Measurements from ENCODE around the gene CDPF1.

CDPF1 gene

DNA sequence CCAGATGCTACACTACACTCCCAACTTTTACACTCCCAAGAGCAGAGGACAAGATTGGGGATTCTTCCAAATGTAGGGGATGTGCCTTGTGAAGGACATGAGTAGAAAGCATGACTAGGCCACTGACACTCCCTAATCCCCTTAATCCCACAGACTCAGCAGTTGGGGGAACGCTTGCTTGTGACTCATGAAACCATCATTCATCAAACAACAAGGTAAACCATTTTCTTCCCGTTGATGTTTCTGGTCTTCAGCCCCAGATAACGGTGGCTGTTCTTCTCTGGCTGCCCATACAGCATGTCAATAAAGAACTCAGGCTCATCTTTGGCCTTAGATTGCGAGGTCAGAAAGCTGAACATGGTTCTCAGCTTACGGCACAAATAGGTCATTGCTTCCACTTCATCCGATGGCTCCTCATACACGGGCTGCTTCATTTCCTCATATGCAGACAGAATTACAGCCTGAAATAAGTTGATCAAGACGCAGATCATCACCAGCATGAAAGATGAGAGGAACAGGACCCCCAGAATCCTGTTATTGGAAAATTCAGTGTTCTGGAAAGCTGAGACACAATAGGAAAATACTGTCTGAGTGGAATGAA is 6.4 kb upstream of the CDPF1 start:
- no peak for DNase-seq

DNA sequence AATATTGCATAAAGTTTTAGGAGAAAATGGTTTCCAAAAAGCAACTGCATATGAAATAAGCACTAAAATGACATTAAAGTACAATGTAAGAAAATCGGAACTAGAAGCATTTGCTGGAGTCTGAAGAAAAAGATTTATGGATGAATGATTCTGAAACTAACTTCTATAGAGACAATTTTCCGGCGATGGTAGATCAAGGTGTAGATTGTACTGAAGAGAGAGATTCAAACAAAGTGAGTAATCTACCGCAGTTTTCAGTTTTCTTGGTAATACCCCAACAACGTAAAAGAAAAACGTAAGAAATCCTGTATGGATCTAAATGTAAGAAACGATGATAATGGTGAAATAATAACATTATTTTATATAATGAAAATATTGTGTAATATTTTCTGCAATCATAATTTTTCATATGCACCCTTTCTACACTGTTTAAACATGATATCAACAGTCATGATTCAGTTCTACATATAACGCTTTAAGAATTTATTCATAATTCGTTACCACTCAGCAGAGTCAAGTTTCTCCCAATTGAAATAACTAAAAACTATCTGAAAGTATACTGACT is 1.8 kb upstream of the CDPF1 start:
- no peak for DNase-seq

DNA sequence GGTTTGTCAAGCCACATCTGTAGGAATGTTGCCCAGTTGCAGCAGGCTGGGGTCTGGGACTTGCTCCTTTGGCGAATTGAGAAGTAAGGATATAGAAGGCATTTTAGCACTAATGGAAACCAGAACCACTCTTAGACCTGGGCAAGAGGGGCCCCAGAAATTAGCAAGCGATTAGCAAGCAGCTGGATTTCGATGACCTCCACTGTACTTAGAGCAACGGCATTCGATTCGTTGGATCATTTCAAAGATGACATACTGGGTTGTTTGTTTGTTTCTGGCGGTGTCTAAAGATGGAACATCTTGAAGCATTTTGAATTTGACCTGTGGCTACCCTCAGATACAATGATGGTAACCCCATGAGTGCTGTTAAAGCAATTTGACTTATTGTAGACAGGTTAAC is 1.2 kb upstream of the CDPF1 start:
- DNase-seq, result no peak

DNA sequence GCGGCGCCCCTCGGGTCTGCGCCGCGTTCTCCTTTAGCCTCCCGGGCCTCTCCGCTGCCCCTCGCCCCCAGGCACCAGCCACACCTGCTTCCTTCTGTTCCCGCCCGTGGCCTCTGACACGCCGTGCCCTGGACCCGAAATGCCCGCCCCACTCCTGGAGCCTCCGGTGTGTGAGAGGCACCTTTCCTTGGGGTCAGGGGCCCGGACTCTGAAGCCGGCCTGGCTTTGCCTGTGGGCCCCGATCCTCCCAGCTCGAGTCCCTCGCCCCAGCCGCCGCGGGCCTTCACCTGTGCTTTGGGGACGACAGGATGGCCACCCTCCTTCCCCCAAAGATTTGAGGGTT is 661 bp upstream of the CDPF1 start:
- peak; percentile 58 for DNase-seq

DNA sequence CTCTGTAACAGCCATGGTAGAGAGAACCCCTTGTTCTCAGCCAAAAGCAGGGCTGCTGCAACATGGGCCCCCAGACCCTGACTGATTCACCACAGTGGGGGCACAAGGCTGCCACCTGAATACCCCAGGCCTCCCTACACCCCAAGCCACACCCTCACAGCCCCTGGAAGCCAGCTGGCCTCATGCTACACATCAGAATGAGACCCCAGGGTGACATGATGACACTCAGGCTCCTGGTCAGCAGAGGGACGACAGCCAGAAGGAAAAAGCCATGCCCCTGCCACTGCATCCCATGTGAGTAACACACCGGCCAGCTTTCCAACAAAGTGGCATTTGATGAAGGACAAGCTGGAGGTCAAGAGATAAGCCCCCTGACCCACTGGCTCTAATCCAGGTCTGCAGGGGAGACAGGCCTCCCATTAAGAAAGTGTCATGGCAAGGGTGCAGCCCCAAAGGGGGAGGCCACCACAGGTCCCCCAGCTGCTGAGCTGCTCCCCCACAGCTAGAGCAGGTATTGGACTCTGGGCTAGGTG is 2.6 kb downstream of the CDPF1 start:
- no peak for DNase-seq

DNA sequence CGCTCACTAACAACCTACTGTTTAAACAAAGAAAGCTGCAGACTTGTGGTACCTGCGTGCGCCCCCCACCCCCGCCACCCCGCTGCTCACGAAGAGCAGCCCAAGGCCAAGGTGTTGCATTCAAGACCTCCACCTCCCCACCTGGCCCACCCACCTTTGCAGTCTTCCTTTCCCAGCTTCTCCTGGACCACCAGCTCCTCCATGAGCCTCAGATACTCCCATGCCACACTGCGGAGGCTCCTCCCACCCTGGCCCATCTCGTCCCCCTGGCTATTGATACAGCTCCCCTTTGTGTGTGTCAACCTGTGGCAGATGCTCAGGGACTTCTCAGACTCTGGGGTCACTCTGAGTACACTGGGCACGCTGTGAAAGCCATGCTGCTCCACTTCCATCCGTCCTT is 3.9 kb downstream of the CDPF1 start:
- no peak for DNase-seq

DNA sequence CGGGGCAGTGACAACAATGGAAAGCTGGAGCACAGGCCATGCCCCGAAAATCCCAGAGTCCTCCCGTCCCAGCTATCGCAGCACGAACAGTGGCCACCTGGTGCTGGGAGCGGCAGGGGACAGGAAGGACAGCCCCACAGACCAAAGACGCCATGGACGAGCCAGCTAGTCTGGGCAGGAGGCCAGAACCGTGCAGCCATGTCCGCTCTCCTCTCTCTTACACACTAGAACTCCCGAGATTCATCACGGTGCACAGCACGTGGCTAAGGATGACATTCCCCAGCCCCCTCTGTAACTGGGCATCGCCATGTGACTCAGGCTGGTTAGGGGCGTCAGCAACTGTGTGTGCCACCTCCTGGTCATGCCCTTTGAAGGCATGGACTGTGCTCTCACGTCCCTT is 4.6 kb downstream of the CDPF1 start:
- no peak for DNase-seq

DNA sequence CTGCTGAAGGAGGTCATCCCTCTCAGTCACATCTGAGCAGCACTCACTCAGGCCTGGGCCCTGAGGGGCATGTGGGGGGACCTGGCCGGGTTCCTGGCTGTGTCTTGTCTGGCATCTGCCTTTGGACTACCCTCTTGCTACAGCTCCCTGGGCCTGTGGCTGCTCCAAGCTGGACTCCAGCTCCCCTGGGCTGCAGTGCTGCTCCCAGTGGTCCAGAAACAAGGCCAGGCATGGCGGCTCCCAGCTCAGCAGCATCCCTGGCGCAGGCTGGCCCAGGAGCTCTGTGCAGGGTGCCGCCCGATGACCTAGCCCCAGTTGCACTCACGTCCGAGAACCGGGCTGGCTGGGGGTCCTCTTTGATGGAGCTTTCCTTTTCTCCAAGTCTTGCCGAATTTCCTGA is 5.3 kb downstream of the CDPF1 start:
- no peak for DNase-seq

DNA sequence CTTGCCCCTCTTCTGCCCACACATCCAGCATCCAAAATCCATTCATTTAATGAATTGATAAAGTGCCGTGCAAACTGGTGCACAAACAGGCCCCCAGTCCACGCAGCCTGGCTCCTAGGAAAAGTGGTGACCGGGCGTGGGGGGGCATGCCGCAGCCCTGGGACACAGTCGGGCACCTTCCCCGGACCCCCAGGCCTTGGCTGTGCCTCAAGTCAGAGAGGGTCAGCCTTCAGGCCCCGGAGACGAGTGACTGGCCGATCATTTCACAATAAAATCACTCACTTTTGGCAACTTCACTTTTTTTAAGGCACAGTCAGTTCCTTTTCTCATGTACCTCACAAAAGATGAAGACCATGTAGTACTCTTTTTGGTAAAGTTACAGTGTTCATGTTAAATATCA is 8.0 kb downstream of the CDPF1 start:
- no peak for DNase-seq

DNA sequence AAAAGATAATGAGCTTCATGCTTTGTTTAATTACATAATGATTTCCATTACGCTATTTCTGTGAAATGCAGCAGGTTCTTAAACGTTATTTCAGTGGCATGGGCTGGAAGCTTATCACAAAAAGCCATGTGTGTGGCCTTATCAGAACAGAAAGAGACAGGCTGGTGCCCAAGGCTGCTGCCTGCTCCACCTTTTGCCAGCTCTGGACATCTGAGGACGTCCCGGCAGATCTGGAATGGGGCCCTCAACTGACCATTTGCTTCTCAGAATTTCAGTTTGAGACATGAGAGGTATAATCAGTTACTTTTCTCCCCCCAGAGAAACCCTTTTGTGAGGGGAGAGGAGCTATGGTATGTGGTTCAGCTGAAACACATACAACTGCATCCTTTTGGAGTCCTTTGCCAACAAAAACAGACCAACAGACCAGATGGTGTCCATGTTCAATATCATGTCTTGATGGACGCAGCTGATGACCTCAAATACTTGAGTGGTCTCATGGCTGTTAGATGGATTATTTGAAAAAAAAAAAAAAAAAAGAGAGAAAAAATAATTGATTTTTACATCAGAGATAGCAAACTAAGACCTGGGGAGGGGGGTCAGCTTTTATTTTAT is 8.6 kb downstream of the CDPF1 start:
- DNase-seq, result no peak

DNA sequence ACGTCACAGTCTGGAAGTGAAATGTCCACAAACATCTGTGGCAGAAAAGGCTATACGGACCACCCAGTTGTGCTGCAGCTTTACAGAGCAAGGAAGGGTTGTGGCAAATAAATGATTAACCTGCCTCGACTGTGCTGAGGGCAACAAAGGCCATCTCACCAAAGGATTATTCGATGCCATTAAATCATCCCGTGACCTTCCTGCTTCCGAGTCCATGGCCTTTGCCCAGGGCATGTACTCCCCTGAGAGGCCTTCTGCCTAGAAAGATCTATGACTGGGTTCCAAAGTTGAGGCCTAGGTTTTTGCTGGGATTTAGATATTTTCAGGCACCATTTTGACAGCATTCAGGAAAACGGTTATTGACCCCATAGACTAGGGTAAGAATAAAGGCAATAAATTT is 9.2 kb downstream of the CDPF1 start:
- DNase-seq, result no peak

DNA sequence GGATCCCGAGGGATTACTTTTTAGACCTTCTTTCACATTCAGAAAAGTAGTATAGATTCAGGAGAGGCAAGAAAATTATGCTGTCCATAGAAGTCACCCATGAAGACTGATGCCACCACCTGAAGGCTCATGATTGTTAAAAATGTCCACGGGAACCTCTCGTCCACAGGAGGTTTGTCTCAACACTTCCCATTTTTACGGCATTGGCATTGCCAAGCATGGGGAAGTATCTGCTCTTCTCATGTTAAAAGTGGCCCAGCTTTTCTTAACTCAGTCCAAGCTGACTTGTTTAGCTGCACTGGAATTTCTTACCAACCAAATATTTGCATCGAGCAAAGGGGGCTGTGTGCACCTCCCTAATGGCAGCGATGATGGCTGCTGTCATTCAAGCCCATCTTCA is 9.6 kb downstream of the CDPF1 start:
- DNase-seq, result no peak

DNA sequence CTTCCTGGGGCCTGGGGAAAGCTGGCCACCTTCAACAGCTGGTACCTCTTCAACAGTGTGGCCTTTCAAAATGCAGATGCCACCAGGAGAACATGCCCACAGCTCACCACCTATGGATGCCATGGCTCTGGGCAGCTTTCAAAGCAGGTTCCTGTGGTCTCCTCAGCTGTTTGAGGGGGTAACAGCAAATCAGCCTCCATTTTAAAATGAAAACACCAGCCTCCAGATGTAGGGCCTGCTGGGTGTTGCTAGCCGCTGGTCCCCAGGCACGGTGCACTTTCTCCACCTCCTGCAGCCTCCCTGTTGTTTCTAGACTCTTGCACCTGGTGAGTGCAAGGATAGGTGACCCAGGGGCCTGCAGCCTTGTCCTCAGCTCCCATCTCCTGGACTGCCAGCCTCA is 10.0 kb downstream of the CDPF1 start:
- DNase-seq, result no peak

DNA sequence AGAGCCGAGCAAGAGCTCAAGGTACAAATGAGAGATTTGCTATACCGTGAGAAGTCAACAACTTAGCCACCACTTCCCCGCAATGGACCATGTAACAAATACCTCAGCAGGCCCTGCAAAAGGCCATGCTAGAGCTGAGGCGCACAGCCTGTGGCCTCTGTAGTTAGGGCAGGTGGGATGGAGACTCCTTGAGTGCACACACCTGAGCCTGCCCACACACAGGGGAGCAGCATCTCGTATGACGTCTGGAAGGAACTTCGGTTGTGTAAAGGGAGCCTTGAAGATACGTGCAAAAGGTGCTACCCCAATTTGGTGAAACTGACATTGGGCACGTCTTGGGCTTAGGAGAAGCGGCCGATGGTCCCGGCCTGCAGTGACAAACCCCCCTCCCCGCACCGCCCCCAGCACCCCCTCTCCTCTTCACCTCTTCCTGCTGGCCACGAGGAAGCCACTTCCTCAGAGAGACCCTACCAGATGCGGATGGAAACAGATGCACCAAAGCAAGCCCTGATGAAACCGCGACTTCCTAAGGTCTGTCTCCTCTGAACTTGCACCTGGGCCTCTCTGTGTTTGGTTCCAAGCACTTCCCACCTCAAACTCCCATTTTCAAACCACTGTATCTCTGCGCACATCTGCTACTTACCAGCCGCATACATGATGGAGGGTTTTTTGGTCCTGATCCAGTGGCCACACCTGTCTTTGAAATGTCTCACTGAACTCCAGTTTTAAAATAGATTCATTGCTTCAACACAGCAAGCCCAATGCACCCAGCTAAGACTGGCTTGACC is 10.6 kb downstream of the CDPF1 start:
- no peak for DNase-seq

DNA sequence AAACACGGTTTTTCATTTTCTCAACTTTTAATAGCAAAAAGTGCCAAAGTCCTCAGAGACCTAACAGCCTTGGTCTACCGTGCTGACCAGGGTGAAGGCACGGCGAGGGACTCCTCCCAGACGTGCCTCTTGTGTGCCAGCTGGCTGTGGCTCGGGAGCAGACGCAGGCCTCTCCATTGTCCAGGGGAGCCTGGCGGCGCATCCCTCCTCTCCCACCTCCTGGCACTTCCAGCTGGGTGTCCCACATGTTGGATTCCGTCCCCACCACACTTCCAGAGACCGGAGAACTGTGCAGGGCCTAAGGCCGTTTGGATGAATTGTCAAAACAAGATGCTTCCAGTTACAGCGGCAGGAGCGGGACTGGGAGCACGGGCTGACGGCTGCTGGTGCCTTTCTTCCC is 11.6 kb downstream of the CDPF1 start:
- no peak for DNase-seq

DNA sequence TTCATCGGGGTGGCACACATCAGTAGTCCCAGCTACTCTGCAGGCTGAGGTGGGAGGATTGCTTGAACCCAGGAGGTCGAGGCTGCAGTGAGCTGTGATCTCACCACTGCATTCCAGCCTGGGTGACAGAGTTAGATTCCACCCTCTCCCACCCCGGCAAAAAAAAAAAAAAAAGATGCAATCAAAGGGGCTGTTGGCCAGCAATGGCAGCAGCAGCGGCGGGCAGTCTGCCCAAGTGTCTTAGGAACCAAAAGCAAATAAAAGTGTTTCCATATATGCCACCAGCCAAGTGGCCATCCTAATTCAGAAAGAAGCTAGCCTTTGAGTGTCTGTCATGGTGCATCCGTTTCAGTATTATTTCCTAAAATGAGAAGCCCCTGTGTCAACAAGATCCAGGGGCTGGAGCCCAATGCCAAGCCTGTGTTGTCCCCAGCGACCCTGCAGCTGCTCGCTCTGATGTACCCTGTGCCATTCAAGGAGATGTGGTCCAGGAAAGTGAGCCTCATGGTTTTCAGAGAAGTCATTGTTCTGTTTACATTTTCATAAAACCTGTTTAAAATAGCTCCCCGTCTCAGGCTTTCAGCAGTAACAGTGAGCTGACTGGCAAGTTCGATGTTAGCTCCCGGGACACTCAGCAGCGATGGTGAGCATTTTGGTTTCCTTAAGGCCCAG is 12.5 kb downstream of the CDPF1 start:
- no peak for DNase-seq

DNA sequence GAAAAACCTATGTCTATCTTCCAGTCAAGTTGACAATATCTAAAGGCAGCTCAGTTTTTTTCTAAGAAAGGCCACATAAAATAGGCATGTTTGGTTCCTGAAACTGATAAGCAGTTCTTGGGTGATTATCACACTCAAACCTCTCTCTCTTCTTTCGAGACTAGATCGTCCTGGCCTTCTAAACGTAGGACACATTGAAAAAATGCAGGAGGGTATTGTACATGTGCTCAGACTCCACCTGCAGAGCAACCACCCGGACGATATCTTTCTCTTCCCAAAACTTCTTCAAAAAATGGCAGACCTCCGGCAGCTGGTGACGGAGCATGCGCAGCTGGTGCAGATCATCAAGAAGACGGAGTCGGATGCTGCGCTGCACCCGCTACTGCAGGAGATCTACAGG is 15.1 kb downstream of the CDPF1 start:
- no peak for DNase-seq

DNA sequence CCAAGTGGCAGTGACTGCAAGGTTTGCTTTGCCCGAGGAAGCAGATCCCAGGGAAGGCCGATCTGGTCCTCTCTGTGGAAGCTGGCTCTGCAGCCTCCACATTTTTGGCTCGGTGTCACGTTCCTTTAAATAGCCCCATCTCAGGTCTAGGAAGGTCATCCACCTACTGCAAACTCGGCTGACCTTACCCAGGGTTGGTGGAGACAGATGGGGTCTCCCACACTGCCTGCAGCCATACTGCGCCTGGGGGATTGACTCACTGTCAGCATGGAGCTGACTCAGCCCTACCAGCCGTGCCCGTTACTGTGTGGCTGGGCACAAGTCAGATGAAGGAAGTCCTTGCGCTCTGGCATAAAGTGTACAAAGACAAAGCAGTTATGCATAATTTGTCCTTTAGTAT is 16.9 kb downstream of the CDPF1 start:
- DNase-seq, result peak; percentile 39

DNA sequence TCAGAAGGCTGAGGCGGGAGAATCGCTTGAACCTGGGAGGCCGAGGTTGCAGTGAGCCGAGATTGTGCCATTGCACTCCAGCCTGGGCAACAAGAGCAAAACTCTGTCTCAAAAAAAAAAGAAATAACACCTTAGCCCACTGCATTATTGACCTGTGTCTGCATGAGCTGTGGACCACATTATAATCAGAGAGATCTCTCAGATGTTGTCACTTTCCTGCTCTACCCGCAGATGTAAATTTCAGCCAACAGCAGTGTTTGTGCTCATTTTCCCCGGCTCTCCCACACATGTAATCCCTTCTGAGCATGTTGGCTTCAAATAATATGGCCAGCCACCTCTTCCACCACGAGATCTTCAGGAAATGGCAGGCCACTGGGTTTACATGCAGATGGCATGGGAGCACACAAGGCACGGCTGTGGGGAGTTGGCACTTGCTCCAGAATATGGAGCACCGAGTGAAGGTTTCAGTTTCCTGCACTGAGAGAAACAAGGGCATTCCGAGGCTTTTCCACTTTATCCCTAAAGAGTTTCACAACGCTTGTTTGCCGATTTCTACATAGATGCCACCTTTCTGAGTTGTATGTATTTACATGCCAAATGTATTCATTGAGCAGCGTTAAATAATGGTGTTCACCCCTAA is 19.7 kb downstream of the CDPF1 start:
- no peak for DNase-seq

DNA sequence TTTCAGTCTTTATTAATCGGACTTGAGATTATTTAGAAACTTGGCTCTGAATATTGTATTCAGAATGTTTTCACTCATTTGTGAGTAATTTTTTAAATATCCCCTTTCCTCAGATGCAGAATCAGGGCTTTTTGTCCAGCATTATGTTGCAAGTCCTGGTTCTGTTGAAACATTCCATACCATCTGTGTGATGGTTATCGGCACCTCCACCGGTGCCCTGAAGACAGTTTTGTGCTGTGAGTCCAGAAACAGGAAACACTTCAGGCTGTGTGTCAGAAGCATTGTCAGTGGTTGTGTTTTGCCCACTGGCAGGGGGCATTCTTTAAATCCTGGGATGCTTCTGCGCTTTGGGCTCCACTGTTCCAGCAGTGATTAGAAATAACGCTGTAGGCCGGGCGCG is 20.4 kb downstream of the CDPF1 start:
- DNase-seq, result no peak

DNA sequence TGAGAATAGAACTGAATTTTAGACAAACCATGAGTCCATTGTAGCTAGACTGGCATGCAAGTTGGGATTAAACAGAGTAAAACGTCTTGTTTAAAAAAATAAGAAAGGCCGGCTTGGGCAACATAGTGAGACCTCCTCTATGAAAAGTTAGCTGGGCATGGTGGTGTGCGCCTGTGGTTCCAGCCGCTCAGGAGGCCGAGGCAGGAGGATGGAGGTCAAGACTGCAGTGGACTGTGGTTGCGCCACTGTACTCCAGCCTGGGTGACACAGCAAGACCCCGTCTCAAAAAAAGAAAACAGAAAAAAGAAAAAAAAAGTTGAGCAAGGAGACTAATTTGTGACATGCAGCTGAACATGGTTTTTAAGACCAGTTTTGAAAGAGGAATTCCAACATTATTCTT is 23.5 kb downstream of the CDPF1 start:
- DNase-seq, result no peak

DNA sequence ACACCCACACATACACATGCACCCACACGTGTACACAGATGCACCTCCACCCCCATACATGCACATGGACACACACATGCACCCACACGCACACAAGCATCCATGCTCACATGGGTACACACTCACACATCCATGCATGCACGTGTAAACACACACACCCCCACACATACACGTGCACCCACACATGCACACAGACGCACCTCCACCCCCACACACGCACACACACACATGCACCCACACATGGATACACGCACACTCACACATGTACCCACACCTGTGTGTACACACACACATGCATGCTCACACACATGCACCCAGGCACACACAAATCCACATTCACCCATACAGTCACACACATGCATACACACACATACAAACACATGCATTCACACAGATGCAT is 24.5 kb downstream of the CDPF1 start:
- no peak for DNase-seq

DNA sequence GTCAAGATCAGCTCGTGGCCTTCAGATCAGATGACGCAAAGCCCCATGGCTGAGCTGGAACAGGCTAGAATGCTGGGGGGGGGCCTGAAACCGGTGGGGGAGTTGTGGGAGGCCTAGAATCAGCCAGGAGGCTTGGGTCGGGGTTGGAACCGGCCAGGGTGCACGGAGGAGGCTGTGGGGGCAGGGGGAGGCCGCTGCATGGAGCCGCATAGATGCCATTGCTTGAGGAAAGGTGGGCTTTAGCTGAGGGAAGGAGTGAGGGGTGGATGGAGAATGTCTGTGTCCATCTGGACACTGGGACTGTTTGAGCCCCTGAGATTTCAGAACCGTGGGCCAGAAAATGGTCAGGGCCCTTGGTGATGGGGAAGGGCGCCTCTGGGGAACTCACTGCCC is 25.2 kb downstream of the CDPF1 start:
- no peak for DNase-seq

All from NCI-H69 (cell line).